ENCODE results near the gene EPHA1.

The EPHA1 gene

DNA sequence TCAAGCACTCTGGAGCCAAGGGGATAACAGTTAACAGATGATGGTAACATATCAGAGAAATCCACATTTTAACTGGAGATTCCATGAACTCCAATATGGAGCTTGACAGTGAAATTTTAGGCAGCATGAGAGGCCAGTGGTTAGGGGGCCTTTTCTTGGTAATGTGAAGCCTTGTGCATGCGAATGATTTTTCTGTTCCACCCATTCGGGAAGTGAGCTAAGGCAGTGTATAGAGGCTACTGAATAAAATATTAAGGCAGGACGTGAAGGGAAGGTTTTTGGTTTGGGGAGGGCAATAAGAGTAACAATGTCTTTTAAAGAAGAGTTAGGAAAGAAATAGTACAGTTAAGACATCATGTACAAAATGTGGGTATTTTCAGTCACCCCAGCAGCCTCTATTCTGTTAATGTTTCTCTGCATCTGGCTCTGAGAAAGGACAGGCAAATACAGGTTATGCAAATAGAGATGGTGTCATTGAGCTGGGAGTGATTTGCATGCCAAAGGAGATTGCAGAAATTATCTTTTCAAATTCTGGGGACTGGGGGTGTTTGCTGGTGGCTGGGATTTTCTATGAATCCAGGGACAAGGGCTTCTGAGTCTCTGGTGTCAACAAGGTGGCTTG lies 27.8 kb upstream of the EPHA1 start:
- Mint-ChIP-seq H3K9me3 (no peaks in the 10 kb centered on the region), H3K4me1 (no peaks in the 10 kb centered on the region), H3K27me3 (ENCODE audit: low read depth, poor library complexity) (peaks cover 7% of the 10 kb centered on the region), H3K27ac (no peak overlapping the region), H3K4me3 (no peak overlapping the region), H3K36me3 (ENCODE audit: low read depth) (no peaks in the 10 kb centered on the region)
- TF ChIP-seq, protein P1, sequence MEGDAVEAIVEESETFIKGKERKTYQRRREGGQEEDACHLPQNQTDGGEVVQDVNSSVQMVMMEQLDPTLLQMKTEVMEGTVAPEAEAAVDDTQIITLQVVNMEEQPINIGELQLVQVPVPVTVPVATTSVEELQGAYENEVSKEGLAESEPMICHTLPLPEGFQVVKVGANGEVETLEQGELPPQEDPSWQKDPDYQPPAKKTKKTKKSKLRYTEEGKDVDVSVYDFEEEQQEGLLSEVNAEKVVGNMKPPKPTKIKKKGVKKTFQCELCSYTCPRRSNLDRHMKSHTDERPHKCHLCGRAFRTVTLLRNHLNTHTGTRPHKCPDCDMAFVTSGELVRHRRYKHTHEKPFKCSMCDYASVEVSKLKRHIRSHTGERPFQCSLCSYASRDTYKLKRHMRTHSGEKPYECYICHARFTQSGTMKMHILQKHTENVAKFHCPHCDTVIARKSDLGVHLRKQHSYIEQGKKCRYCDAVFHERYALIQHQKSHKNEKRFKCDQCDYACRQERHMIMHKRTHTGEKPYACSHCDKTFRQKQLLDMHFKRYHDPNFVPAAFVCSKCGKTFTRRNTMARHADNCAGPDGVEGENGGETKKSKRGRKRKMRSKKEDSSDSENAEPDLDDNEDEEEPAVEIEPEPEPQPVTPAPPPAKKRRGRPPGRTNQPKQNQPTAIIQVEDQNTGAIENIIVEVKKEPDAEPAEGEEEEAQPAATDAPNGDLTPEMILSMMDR (IDR thresholded peaks at IDR 0.05): no peak
- no peak for DNase-seq

DNA sequence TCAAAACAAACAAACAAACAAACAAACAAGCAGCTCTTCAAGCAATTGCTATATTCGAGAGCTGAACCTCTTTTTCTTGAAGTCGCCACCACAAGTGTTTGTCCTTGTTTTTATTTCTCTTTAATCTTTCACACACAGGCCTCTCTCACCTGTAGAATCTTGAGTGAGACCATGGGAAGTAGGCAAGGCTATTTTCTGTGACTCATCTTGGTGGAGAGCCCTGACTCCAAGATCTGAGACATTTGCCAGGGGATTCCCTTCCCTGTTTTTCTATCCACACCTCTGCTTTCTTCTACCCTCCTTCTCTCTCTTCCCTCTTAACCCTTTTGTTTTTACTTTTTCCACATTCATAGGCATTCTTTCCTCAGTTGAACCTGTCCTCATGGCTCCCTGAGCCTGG lies 26.6 kb upstream of the EPHA1 start:
- H3K27ac Mint-ChIP-seq: no peak overlapping the region
- TF ChIP-seq, protein P1 (IDR thresholded peaks at IDR 0.05): no peak
- no peak overlapping the region for H3K4me3 Mint-ChIP-seq
- H3K9me3 Mint-ChIP-seq: no peaks in the 10 kb centered on the region
- peaks cover 7% of the 10 kb centered on the region for H3K27me3 Mint-ChIP-seq (ENCODE audit: low read depth, poor library complexity)
- no peaks in the 10 kb centered on the region for H3K36me3 Mint-ChIP-seq (ENCODE audit: low read depth)
- no peaks in the 10 kb centered on the region for H3K4me1 Mint-ChIP-seq
- no peak for DNase-seq

DNA sequence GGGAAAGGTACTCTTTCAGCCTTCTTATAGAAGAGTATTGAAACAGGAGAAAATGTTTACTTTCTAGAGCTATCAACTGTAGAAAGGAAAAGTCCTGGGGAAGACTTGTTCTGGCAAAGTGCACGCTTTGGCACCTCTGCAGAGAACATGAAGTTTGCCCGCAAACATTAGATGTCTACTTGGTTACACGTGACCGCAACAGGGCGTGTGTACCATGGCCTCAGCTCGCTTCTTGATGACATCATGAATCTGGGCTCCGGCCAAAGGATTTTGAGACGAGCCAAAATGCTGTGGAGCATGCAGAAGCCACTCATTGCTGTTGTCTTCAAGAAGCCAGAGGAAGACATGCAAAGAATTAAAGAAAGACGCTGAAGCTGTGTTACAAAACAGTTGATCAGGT lies 26.0 kb upstream of the EPHA1 start:
- TF ChIP-seq, protein P1 (IDR thresholded peaks at IDR 0.05): no peak
- Mint-ChIP-seq H3K9me3 (no peaks in the 10 kb centered on the region), H3K27me3 (ENCODE audit: low read depth, poor library complexity) (peaks cover 7% of the 10 kb centered on the region), H3K27ac (no peak overlapping the region), H3K4me3 (no peak overlapping the region), H3K36me3 (ENCODE audit: low read depth) (no peaks in the 10 kb centered on the region), H3K4me1 (no peaks in the 10 kb centered on the region)
- DNase-seq: no peak

DNA sequence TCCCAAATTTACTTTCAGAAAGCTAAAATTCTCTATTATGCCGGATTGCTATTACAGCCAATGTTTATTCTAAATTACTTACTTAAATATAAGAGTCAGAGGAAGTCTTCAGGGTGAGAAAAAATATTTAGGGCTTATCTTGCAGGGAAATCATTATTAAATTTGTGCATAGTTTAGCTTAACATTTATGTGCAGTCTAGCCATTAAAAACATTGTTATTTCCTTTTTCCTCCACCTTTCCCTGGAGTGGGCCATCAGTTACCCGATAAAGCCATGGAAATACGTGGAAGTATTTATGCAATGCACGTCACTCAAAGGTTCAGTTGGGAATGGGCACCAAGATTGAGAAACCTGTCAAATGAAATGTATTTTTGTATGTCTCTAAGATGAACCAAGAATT lies 25.1 kb upstream of the EPHA1 start:
- DNase-seq: no peak
- TF ChIP-seq, protein P1 (IDR thresholded peaks at IDR 0.05): no peak
- Mint-ChIP-seq H3K9me3 (no peaks in the 10 kb centered on the region), H3K4me3 (no peak overlapping the region), H3K27ac (no peak overlapping the region), H3K27me3 (ENCODE audit: low read depth, poor library complexity) (peaks cover 7% of the 10 kb centered on the region), H3K4me1 (no peaks in the 10 kb centered on the region), H3K36me3 (ENCODE audit: low read depth) (no peaks in the 10 kb centered on the region)

DNA sequence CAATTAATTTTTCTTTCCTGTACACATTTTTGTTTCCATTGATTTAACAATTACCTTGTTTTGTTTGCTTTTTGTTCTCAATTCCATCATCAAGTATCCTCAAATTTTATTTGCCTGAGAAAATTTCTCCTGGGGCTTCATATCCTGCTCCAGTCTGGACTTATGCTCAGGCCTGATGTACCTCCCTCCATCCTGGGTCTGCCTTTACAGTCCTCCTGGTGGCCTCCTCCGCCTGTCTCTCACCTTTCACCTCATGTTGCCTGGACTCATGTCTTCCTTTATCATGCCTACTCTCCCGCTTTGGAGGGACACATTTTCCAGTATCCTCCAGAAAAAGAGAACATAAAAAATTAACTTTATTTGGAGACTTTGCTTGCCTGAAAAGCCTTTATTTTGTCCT lies 22.5 kb upstream of the EPHA1 start:
- no peaks in the 10 kb centered on the region for H3K36me3 Mint-ChIP-seq (ENCODE audit: low read depth)
- peaks cover 6% of the 10 kb centered on the region for H3K9me3 Mint-ChIP-seq
- H3K4me3 Mint-ChIP-seq: no peak overlapping the region
- TF ChIP-seq, protein P1 (IDR thresholded peaks at IDR 0.05): no peak
- H3K27me3 Mint-ChIP-seq (ENCODE audit: low read depth, poor library complexity): peaks cover 9% of the 10 kb centered on the region
- no peak for DNase-seq
- no peaks in the 10 kb centered on the region for H3K4me1 Mint-ChIP-seq
- no peak overlapping the region for H3K27ac Mint-ChIP-seq

All from nephron progenitor cell (in vitro differentiated cells).